ENCODE measurements around the gene GPN1. TPM values are rescaled to one million over a fixed set of nuclear protein-coding genes. Genes with fewer than 3 reads are reported as not detected.

Gene GPN1
- total RNA-seq, 2 experiments from 2014 or later, result 24.6 to 28.1 TPM

- ATAC-seq (ENCODE audit: poor library complexity) (no peak), DNase-seq (no peak)
- no peak for TF ChIP-seq CTCF (IDR thresholded peaks at IDR 0.05)
- H3K4me3 Mint-ChIP-seq, result no peak overlapping the region
- CTCF ChIA-PET, result no interaction called here
- peaks cover 92% of the 10 kb centered on the region for H3K36me3 Mint-ChIP-seq (ENCODE audit: low read depth)
- H3K4me1 Mint-ChIP-seq (ENCODE audit: low read depth), result no peaks in the 10 kb centered on the region
- intact Hi-C loops (cut with DNase I, micrococcal nuclease), result no loop called here
- Histone ChIP-seq H3K27me3 (ENCODE audit: control insufficient read depth in 1 of 2, insufficient read depth in 2 of 2, low read length in 2 of 2) (no peaks in the 10 kb centered on the region), H3K9me3 (ENCODE audit: control insufficient read depth in 1 of 2, insufficient read depth in 1 of 2, low read length in 2 of 2) (no peaks in the 10 kb centered on the region), H3K4me1 (ENCODE audit: insufficient read depth, low read length) (no peaks in the 10 kb centered on the region), H3K27ac (ENCODE audit: low read depth in 1 of 2, low read length in 2 of 2) (no peak overlapping the region), H3K36me3 (ENCODE audit: insufficient read depth, low read length) (peaks cover 85% of the 10 kb centered on the region), H3K4me3 (ENCODE audit: low read length) (no peak overlapping the region)
- no peaks in the 10 kb centered on the region for H3K27me3 Mint-ChIP-seq
- H3K9me3 Mint-ChIP-seq, result no peaks in the 10 kb centered on the region
- no peak overlapping the region for H3K27ac Mint-ChIP-seq
- POLR2A ChIA-PET, result interaction anchor here (1.0 kb wide), 1 partner anchor 11 kb away, joined by 3 read pairs; the partner anchor contains the start of genes SLC4A1AP and SUPT7L
These were observed 23.5 kb downstream of the GPN1 start for GRCh38 chr2:27652341-27652740.

GRCh38 chr2:27652790-27653189, 23.9 kb downstream of the GPN1 start:
- ATAC-seq (ENCODE audit: poor library complexity) (no peak), DNase-seq (no peak)
- Mint-ChIP-seq H3K9me3 (no peaks in the 10 kb centered on the region), H3K36me3 (ENCODE audit: low read depth) (peaks cover 92% of the 10 kb centered on the region), H3K4me1 (ENCODE audit: low read depth) (no peaks in the 10 kb centered on the region), H3K27me3 (no peaks in the 10 kb centered on the region), H3K27ac (no peak overlapping the region), H3K4me3 (no peak overlapping the region)
- H3K4me1 ChIP-seq (ENCODE audit: insufficient read depth, low read length), result no peaks in the 10 kb centered on the region
- no peaks in the 10 kb centered on the region for H3K9me3 ChIP-seq (ENCODE audit: control insufficient read depth in 1 of 2, insufficient read depth in 1 of 2, low read length in 2 of 2)
- no peak overlapping the region for H3K4me3 ChIP-seq (ENCODE audit: low read length)
- H3K36me3 ChIP-seq (ENCODE audit: insufficient read depth, low read length), result peaks cover 85% of the 10 kb centered on the region
- no peak for TF ChIP-seq CTCF (IDR thresholded peaks at IDR 0.05)
- intact Hi-C loops (cut with DNase I, micrococcal nuclease), result no loop called here
- CTCF ChIA-PET, result no interaction called here
- H3K27ac ChIP-seq (ENCODE audit: low read depth in 1 of 2, low read length in 2 of 2), result no peak overlapping the region
- H3K27me3 ChIP-seq (ENCODE audit: control insufficient read depth in 1 of 2, insufficient read depth in 2 of 2, low read length in 2 of 2), result no peaks in the 10 kb centered on the region
- POLR2A ChIA-PET, result interaction anchor here (1.0 kb wide), 1 partner anchor 11 kb away, joined by 3 read pairs; the partner anchor contains the start of genes SLC4A1AP and SUPT7L

DNA sequence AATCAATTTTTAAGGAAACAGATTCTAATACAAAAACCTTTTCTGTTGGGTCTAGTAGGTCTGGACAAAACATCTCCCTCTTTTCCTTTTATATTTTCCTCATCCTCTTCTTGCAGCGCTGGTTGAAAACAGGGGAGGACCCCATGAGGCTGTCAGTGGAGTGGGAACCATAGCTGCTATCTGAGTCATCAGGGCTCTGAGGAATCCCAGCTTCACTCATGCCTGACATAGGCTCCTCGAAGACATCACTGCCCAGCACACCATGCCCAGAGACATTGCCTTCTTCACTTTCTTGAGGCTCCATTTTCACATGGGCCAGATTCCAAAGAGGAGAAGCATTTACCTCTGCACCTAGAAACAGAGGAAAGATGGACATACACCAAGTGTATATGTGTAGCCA, 24.5 kb downstream of the GPN1 start:
- Histone ChIP-seq H3K9me3 (ENCODE audit: control insufficient read depth in 1 of 2, insufficient read depth in 1 of 2, low read length in 2 of 2) (no peaks in the 10 kb centered on the region), H3K4me3 (ENCODE audit: low read length) (no peak overlapping the region), H3K27me3 (ENCODE audit: control insufficient read depth in 1 of 2, insufficient read depth in 2 of 2, low read length in 2 of 2) (no peaks in the 10 kb centered on the region), H3K27ac (ENCODE audit: low read depth in 1 of 2, low read length in 2 of 2) (no peak overlapping the region), H3K36me3 (ENCODE audit: insufficient read depth, low read length) (peaks cover 81% of the 10 kb centered on the region), H3K4me1 (ENCODE audit: insufficient read depth, low read length) (no peaks in the 10 kb centered on the region)
- ATAC-seq (ENCODE audit: poor library complexity) (no peak), DNase-seq (no peak)
- no peaks in the 10 kb centered on the region for H3K4me1 Mint-ChIP-seq (ENCODE audit: low read depth)
- no peak overlapping the region for H3K4me3 Mint-ChIP-seq
- H3K36me3 Mint-ChIP-seq (ENCODE audit: low read depth), result peaks cover 92% of the 10 kb centered on the region
- no peak overlapping the region for H3K27ac Mint-ChIP-seq
- H3K27me3 Mint-ChIP-seq, result no peaks in the 10 kb centered on the region
- TF ChIP-seq CTCF (IDR thresholded peaks at IDR 0.05), result no peak
- H3K9me3 Mint-ChIP-seq, result no peaks in the 10 kb centered on the region
- ChIA-PET CTCF (no interaction called here), POLR2A (no interaction called here)
- intact Hi-C loops (cut with DNase I, micrococcal nuclease), result no loop called here
